Ecto neural progenitor cell (in vitro differentiated cells): ENCODE results near the gene SKIC2.
"Not testable (repeated sequence)": the region's sequence is repeated elsewhere in the genome, so short reads cannot be mapped to it uniquely, and the experiment has no call there.

Experiments
- DNase-seq: peaks from one replicate; pipeline ENCODE4 v3.0.0-alpha.2; 2018; ENCODE audit warnings: low spot score

SKIC2 gene

GRCh38 chr6:32004864-32005537 lies 46.0 kb downstream of the SKIC2 start:
- not testable (repeated sequence) for DNase-seq

GRCh38 chr6:32005538-32005880 lies 46.5 kb downstream of the SKIC2 start:
- not testable (repeated sequence) for DNase-seq

- DNase-seq = not testable (repeated sequence)
Measured at GRCh38 chr6:32005991-32006529, 47.1 kb downstream of the SKIC2 start.

DNA sequence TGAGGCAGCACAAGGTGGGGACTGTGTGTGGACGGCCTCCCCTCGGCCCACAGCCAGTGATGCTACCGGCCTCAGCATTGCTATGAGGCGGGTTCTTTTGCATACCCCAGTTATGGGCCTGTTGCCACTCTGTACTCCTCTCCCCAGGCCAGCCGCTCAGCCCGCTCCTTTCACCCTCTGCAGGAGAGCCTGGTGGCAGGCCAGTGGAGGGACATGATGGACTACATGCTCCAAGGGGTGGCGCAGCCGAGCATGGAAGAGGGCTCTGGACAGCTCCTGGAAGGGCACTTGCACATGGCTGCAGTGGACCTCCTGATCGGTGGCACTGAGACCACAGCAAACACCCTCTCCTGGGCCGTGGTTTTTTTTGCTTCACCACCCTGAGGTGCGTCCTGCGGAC lies 48.1 kb downstream of the SKIC2 start:
- not testable (repeated sequence) for DNase-seq

GRCh38 chr6:32008037-32008436 lies 49.1 kb downstream of the SKIC2 start:
- DNase-seq = not testable (repeated sequence)

DNA sequence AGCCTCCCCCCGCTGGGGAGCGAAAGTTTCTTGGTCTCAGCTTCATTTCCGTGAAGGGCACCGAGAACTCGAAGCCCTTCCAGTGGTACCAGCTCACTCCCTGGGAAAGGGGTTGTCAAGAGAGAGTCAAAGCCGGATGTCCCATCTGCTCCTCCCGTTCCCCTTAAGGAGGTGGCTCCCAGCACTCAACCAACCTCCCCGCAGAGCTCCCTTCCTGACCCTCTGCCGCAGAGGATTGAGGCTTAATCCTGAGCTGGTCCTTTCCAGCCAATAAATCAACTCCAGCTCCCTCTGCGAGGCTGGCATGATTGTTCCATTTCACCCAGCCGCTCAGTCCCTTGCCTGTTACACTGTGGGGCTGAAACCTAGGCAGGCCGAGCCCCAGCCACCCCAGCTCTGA lies 49.6 kb downstream of the SKIC2 start:
- DNase-seq = not testable (repeated sequence)

GRCh38 chr6:32009537-32009936 lies 50.6 kb downstream of the SKIC2 start:
- DNase-seq = not testable (repeated sequence)

- not testable (repeated sequence) for DNase-seq
Measured at GRCh38 chr6:32010856-32011530, 52.0 kb downstream of the SKIC2 start.

- DNase-seq = not testable (repeated sequence)
Measured at GRCh38 chr6:32012941-32013617, 54.1 kb downstream of the SKIC2 start.

GRCh38 chr6:32013738-32014137 lies 54.8 kb downstream of the SKIC2 start:
- not testable (repeated sequence) for DNase-seq

GRCh38 chr6:32014547-32014946 lies 55.6 kb downstream of the SKIC2 start, which contains the start of gene C4B:
Gene C4B, plus strand, starts transcription at chr6:32014795. Its CDS starts 51 bp downstream, at chr6:32014846.
- not testable (repeated sequence) for DNase-seq
